ENCODE results near the gene TP53TG3.
"Not testable (repeated sequence)": the region's sequence is repeated elsewhere in the genome, so short reads cannot be mapped to it uniquely, and the experiment has no call there.

DNA sequence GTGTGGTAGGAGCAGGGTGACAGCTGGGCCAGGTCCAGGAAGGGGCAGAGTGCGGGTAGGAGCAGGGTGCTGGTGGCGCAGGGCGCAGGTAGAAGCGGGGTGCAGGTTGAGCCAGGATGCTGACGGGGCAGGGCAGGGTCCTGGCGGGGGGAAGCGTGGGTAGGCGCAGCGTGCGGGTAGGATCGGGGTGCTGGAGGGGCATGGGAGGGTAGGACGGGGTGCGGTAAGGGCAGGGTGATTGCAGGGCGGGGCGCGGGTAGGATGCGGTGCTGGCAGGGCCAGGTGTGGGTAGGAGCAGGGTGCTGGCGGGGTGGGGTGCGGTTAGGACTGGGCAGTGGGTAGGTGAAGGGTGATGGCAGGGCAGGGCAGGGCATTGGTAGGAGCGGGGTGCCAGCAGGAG is 38.4 kb downstream of the TP53TG3 start:
- TF ChIP-seq, protein P1, sequence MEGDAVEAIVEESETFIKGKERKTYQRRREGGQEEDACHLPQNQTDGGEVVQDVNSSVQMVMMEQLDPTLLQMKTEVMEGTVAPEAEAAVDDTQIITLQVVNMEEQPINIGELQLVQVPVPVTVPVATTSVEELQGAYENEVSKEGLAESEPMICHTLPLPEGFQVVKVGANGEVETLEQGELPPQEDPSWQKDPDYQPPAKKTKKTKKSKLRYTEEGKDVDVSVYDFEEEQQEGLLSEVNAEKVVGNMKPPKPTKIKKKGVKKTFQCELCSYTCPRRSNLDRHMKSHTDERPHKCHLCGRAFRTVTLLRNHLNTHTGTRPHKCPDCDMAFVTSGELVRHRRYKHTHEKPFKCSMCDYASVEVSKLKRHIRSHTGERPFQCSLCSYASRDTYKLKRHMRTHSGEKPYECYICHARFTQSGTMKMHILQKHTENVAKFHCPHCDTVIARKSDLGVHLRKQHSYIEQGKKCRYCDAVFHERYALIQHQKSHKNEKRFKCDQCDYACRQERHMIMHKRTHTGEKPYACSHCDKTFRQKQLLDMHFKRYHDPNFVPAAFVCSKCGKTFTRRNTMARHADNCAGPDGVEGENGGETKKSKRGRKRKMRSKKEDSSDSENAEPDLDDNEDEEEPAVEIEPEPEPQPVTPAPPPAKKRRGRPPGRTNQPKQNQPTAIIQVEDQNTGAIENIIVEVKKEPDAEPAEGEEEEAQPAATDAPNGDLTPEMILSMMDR (conservative IDR thresholded peaks at IDR 0.05; ENCODE audit: low read depth, low read length): not testable (repeated sequence)
- not testable (repeated sequence) for TF ChIP-seq ELK1 (IDR thresholded peaks at IDR 0.05; ENCODE audit: borderline replicate concordance, low read depth, low read length); POLR2A (IDR thresholded peaks at IDR 0.05; ENCODE audit: low read depth, low read length); MXI1 (IDR thresholded peaks at IDR 0.05; ENCODE audit: borderline replicate concordance, low read depth, low read length); CEBPB (IDR thresholded peaks at IDR 0.05; ENCODE audit: low read depth, low read length); CHD1 (IDR thresholded peaks at IDR 0.05; ENCODE audit: low read depth, low read length); SMC3 (IDR thresholded peaks at IDR 0.05; ENCODE audit: low read depth, low read length); RAD21 (IDR thresholded peaks at IDR 0.05; ENCODE audit: low read length); FOS (IDR thresholded peaks at IDR 0.05; ENCODE audit: low read depth, low read length); USF2 (IDR thresholded peaks at IDR 0.05; ENCODE audit: low read depth, low read length); RCOR1 (IDR thresholded peaks at IDR 0.05; ENCODE audit: insufficient replicate concordance, low read length); BHLHE40 (IDR thresholded peaks at IDR 0.05; ENCODE audit: low read depth, low read length); MAFK (IDR thresholded peaks at IDR 0.05; ENCODE audit: low read depth, low read length); NFE2L2 (IDR thresholded peaks at IDR 0.05; ENCODE audit: low read depth, low read length)
